Type B pancreatic cell (in vitro differentiated cells): ENCODE results near the gene EGFLAM. TPM values are rescaled to one million over a fixed set of nuclear protein-coding genes. Genes with fewer than 3 reads are reported as not detected.

Experiments
- DNase-seq: peaks from one replicate; pipeline ENCODE4 v3.0.0; 2021; ENCODE audit warnings: mixed read lengths; ENCODE audit not compliant: unreplicated experiment; ENCODE audit errors: extremely low spot score
- H3K27ac Mint-ChIP-seq: 2 replicates; pipeline ENCODE4 v1.8.0; 2021; ENCODE audit warnings: mild to moderate bottlenecking, mixed read lengths
- H3K27me3 Mint-ChIP-seq: 2 replicates; pipeline ENCODE4 v1.8.0; 2021; ENCODE audit warnings: mixed read lengths
- H3K36me3 Mint-ChIP-seq: 2 replicates; pipeline ENCODE4 v1.8.0; 2021; ENCODE audit warnings: mixed read lengths
- H3K4me1 Mint-ChIP-seq: one replicate; pipeline ENCODE4 v1.8.0; 2021; ENCODE audit warnings: mixed read lengths; ENCODE audit not compliant: unreplicated experiment
- H3K4me3 Mint-ChIP-seq: 2 replicates; pipeline ENCODE4 v1.8.0; 2021; ENCODE audit warnings: mild to moderate bottlenecking, mixed read lengths
- H3K9me3 Mint-ChIP-seq: 2 replicates; pipeline ENCODE4 v1.8.0; 2021; ENCODE audit warnings: mixed read lengths
- CTCF ChIP-seq: fragments of 200-600 bp; sonication (generic); conservative IDR thresholded peaks from 2 replicates; pipeline ENCODE4 v1.5.0; 2021; ENCODE audit warnings: antibody characterized with exemption, mild to moderate bottlenecking
- total RNA-seq: library from RNA; stranded (reverse); gene quantifications from 2 replicates; pipeline ENCODE4 v1.2.1, GENCODE V29; 2021; ENCODE audit warnings: low replicate concordance

The EGFLAM gene
- total RNA-seq, 1 donor from 2014 or later: 4.8 TPM

GRCh38 chr5:38465061-38465460, 206.7 kb downstream of the EGFLAM start:
- H3K27ac Mint-ChIP-seq: no peak overlapping the region
- no peak for TF ChIP-seq CTCF
- no peaks in the 10 kb centered on the region for H3K9me3 Mint-ChIP-seq
- H3K4me3 Mint-ChIP-seq: no peak overlapping the region
- no peaks in the 10 kb centered on the region for H3K27me3 Mint-ChIP-seq
- H3K36me3 Mint-ChIP-seq: no peaks in the 10 kb centered on the region
- DNase-seq: no peak
- peaks cover 13% of the 10 kb centered on the region for H3K4me1 Mint-ChIP-seq

DNA sequence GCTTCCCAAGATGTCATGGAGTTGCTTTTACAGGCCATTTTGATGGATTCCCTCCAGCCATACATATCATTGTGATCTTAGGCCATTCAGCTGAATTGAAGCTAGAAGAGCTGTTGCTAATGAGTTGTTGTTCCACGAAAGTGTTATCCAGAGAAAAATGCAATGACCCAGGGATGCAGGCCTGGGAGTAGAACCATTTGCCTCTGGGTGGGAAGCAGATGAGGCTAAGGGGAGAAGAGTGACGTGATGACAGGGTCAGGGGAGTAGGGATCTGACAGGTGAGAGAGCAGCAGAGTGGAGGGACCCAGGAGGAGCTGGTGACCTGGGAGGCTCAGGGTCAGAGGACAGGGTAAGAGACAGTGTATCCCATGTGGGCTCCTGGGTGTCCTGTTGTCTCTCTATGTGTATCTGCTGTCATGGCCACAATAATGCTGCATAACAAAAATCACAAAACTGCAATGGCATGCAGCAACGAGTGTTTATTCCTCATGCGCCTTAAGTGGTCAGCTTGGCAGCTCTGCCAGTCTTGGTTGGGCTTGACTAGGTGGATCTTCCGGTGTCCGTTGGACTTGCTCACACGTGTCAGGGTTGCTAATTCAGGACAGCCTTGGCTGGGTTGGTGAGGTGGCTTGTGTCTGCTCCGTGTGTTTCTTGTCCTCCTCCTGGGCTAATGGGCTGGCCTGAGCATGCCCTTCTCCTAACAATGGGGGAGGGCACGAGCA, 207.5 kb downstream of the EGFLAM start:
- H3K27ac Mint-ChIP-seq: no peak overlapping the region
- no peak for DNase-seq
- H3K4me3 Mint-ChIP-seq: no peak overlapping the region
- no peaks in the 10 kb centered on the region for H3K36me3 Mint-ChIP-seq
- no peaks in the 10 kb centered on the region for H3K9me3 Mint-ChIP-seq
- no peak for TF ChIP-seq CTCF
- no peaks in the 10 kb centered on the region for H3K27me3 Mint-ChIP-seq
- peaks cover 13% of the 10 kb centered on the region for H3K4me1 Mint-ChIP-seq

- no peaks in the 10 kb centered on the region for H3K36me3 Mint-ChIP-seq
- no peak overlapping the region for H3K27ac Mint-ChIP-seq
- H3K9me3 Mint-ChIP-seq: no peaks in the 10 kb centered on the region
- H3K4me3 Mint-ChIP-seq: no peak overlapping the region
- peaks cover 13% of the 10 kb centered on the region for H3K4me1 Mint-ChIP-seq
- DNase-seq: no peak
- no peaks in the 10 kb centered on the region for H3K27me3 Mint-ChIP-seq
- TF ChIP-seq CTCF: no peak
Observed at GRCh38 chr5:38466424-38467189, 208.2 kb downstream of the EGFLAM start.

- Mint-ChIP-seq H3K4me1 (peaks cover 13% of the 10 kb centered on the region), H3K27me3 (no peaks in the 10 kb centered on the region), H3K4me3 (no peak overlapping the region), H3K36me3 (no peaks in the 10 kb centered on the region), H3K27ac (no peak overlapping the region), H3K9me3 (no peaks in the 10 kb centered on the region)
- no peak for TF ChIP-seq CTCF
- DNase-seq: no peak
Observed at GRCh38 chr5:38467353-38468040, 209.1 kb downstream of the EGFLAM start.

DNA sequence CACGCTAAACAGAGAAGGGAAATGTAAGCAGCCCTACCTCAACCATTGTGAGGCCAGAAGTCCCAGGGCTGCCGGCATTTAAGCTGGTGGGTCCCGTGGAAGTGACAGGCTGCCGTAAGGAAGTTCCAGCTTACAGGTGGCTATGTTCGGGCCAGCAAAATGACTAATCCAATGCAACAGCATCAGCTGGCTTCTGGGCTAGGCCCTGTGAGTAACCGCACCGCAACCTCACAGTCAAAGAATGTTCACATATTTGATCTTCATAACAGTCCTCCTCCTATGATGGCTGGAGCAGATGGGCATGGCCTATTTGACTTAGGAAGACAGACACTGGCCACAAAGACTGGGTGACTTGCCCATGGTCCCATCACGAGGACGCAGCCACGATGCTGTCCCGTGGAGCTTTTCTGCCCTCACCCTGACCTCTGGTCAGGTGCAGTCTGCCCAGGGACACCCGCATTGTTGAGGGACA, 209.9 kb downstream of the EGFLAM start:
- no peak for DNase-seq

More for the DNA sequence above, 209.9 kb downstream of the EGFLAM start:
- Mint-ChIP-seq H3K27me3 (no peaks in the 10 kb centered on the region), H3K4me3 (no peak overlapping the region), H3K4me1 (peaks cover 13% of the 10 kb centered on the region), H3K9me3 (no peaks in the 10 kb centered on the region), H3K27ac (no peak overlapping the region), H3K36me3 (no peaks in the 10 kb centered on the region)
- no peak for TF ChIP-seq CTCF
